ENCODE results near the gene GDF11.
A peak's percentile ranks its signal among the peaks of the same experiment; 100 is the strongest.
"Not testable (repeated sequence)": the region's sequence is repeated elsewhere in the genome, so short reads cannot be mapped to it uniquely, and the experiment has no call there.

GDF11 gene

DNA sequence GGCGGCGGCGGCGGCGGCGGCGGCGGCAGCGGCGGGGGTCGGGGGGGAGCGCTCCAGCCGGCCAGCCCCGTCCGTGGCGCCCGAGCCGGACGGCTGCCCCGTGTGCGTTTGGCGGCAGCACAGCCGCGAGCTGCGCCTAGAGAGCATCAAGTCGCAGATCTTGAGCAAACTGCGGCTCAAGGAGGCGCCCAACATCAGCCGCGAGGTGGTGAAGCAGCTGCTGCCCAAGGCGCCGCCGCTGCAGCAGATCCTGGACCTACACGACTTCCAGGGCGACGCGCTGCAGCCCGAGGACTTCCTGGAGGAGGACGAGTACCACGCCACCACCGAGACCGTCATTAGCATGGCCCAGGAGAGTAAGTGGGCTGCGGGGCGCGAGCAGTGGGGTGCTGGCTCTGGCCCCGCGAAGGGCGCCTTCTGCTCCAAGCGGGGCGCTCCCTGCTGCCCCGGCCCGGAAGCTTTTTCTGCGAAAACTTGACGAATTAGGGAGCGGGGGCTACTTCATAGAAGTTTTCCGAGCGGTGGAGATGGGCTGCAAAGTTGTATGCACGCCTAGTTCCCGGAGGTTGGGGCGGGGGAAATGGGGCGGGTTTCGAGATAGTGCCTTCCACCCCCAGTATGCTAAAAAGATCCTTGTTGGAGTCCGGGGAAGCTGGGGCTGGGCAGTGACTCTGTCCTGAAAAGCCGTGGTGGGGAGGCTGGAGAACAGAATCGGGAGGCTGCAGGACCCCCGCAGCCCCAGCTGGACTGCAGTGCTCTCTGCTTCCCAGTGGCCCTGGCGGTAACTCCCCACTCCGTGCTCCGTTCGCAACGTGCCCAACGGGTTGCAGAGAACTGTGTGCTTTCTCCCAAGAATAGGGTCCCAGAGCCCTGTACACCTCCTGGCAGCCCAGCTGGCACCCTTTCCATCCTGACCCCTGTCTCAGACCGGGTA is 751 bp downstream of the GDF11 start:
- DNase-seq = peak; percentile 48 to 59

- DNase-seq = no peak
Measured at GRCh38 chr12:55744340-55745030, 1.6 kb downstream of the GDF11 start.

DNA sequence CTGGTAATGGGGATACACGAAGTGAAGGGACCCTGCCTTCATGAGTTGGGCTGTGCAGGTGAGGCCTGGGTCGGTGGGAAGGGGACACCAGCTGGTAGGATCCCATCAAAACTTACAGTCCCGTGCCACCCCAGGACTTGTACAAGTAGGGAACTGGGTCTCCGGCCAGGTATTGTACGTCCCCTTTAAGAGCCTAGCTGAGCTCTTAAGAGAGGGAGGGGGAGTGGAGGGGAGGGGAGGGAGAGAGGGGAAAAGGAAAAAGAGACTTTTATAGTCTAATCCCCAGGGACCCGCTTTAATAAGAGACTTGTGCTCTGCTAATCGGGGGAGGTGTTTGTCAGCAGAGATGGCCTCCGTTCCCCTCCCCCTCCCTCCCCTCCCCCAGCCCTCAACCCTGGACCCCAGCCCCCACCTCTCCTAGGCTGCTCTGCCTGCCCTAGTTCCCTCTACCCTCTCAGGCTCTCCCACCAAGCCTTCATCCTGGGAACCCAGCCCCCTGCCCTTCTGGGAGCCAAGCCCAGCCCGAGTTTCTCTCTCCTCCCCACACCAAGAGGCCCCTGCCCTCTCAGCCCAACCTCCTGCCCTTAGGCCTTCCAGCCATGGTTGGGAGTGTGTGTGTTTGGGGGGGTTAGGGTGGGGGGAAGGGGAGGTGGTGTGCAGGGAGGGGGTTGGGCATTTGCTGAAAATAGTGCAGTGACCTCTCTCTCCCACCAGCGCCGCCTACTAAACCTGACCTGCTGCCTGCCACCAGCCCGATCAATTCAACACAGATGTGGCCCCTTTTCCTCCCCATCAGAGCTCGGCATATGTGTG is 2.6 kb downstream of the GDF11 start:
- DNase-seq = no peak

- no peak for DNase-seq
Measured at GRCh38 chr12:55746174-55746912, 3.4 kb downstream of the GDF11 start.

DNA sequence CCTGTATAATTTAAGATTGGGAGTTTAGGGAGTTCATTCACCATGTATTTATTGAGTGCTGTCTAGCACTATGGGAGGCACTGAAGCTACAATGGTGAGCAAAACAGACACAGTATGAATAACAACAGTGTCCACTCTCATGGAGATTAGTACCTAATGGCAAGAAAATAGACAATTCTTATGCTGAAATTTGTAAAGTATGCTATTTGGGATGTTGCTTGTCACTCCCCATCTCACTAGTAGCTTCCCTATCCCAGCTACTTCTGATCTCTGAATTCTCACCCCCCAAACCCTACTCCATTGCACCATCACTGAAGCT is 4.0 kb downstream of the GDF11 start:
- DNase-seq = no peak

DNA sequence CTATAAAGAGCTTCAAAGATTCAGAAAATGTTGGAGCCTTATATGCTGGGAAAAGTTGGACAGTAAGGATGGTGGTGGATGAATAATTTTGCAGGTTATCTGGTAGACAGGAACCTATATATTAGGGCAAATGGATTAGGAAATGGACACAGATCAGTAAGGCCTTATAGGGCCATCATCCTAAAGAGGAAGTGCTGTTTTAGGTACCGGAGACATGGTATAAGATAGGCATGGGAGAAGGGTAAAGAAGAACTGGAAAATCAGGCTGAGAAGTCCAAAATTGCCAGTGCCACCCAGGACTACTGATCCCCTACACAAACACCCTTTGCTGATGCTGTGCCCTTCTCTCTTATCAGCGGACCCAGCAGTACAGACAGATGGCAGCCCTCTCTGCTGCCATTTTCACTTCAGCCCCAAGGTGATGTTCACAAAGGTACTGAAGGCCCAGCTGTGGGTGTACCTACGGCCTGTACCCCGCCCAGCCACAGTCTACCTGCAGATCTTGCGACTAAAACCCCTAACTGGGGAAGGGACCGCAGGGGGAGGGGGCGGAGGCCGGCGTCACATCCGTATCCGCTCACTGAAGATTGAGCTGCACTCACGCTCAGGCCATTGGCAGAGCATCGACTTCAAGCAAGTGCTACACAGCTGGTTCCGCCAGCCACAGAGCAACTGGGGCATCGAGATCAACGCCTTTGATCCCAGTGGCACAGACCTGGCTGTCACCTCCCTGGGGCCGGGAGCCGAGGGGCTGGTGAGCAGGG is 5.5 kb downstream of the GDF11 start:
- DNase-seq = no peak

DNA sequence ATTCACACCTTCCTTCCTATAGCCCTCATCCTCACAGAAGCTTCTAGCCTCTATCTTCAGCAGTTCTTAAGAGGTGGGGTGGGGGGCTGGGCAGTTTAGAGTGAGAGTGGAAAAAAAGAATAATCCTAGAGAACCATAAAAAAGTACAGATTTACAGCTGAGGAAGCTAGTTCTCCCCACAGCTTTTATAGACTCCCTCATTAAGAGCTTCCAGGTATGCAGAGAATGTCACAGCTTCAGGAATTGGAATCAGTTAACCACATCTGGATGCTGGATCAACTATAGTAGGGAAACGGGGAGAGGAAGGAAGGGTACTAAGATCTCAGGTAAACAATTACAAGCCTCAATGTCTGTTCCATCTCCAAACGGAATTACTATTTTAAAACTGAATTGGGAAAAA is 12.3 kb downstream of the GDF11 start:
- no peak for DNase-seq

GRCh38 chr12:55757701-55758100 is 14.8 kb downstream of the GDF11 start:
- no peak for DNase-seq

- DNase-seq = not testable (repeated sequence)
Measured at GRCh38 chr12:55758575-55758974, 15.7 kb downstream of the GDF11 start.

DNA sequence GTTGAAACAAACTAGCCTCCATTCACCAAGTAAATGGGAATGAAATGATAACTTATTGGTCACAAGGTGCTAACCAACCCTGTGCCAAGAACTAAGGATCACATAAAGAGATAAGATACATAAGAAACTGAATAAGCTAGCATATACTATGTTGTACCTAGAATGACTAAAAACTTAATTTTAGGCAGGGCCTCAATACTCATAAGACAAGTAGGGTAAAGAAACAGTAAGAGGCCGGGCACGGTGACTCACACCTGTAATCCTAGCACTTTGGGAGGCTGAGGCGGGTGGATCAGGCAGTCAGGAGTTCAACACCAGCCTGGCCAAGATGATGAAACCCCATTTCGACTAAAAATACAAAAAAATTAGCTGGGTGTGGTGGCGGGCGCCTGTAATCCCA is 17.7 kb downstream of the GDF11 start:
- peak; percentile 38 to 53 for DNase-seq

GRCh38 chr12:55762646-55763045 is 19.7 kb downstream of the GDF11 start:
- no peak for DNase-seq

DNA sequence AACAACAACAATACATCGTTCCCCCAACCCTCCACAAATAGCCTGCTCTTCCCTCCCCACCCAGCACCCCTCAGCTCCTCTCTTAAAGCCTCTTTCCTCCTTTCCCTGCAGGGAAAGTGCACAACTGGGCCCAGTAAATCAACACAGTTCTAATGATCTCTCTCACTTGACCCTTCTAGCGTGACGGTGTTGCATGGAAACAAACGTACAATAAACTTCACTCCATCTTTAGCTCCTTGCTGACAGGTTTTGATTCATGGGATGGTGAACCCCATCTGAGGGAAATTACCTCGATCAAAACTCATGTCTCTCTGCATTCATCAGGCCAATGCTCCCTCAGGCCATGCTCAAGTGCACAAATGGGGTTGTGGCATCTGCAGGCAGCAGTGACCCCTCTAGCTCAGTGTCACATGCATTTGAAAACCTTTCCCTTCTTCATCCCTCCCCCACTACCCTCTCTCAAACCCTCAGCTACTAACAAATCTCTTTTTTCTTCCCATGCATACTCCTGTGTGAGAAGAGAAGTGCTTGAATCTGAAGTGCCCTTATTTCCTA is 22.9 kb downstream of the GDF11 start:
- DNase-seq = no peak

DNA sequence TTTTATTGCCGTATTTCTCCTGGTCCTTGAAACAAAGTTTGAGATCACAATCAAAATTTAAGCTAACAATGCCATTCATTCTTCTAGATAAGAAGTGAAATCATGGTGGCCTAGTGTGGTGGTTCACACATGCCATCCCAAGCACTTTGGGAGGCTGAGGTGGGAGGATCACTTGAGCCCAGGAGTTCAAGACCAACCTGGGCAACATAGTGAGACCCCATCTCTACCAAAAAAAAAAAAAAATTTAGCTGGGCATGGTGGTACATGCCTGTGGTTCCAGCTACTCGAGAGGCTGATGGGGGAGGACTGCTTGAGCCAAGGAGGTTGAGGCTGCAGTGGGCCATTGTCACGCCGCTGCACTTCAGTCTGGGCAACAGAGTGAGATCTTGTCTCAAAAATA is 24.2 kb downstream of the GDF11 start:
- DNase-seq = no peak

DNA sequence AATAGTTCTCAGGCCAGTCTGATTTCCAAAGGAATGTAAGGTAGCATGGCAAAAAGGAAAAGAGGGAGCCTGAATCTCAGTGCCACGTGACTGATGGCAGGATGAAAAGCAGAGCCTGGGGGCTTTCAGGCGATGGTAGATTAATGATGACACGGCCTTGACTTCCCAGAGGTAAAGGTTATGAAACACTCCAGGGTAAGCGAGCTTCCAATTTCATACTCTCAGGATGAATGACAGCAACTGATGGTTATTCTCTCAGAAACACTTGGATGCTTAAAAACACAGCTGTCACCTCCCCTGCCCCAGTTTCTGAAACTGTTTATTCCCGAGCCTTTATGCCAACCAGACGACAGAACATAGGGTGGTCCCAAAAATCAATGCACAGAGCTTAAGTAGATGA is 28.8 kb downstream of the GDF11 start:
- DNase-seq = no peak

DNA sequence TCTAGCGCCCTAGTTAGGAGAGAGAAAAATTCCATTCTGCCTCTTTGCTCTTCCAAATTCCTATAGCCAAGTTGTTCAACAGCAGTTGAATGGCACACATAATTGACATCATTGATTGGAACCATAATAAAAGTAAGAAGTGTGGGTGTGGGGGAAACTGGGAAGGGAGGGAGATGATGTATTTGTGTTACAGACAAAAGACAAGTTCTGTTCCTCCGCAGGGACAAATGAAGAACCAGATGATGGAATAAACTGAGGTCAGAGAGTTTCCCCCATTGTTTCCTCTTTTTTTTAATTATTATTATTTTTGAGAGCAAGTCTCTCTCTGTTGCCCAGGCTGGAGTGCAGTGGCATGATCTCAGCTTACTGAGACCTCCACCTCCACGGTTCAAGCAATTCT is 34.9 kb downstream of the GDF11 start:
- DNase-seq = no peak

DNA sequence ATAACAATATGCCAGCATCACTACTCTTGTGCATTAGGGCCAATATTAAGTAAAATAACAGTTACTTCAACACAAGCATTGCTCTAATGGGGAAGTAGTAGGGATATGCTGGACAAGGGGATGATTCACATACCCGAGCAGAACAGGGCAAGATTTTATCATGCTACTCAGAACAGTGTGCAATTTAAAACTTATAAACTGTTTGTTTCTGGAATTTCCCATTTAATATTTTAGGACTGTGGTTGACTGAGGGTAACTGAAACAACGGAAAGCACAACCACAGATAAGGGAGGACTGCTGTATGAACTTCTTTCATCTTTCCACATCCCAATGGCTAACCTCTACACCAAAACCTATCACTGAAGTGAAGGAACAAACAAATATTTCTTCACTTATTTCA is 37.8 kb downstream of the GDF11 start:
- no peak for DNase-seq

GRCh38 chr12:55788546-55788945 is 45.6 kb downstream of the GDF11 start:
- no peak for DNase-seq

- no peak for DNase-seq
Measured at GRCh38 chr12:55789171-55789570, 46.2 kb downstream of the GDF11 start.

GRCh38 chr12:55789893-55790292 is 47.0 kb downstream of the GDF11 start:
- DNase-seq = no peak

DNA sequence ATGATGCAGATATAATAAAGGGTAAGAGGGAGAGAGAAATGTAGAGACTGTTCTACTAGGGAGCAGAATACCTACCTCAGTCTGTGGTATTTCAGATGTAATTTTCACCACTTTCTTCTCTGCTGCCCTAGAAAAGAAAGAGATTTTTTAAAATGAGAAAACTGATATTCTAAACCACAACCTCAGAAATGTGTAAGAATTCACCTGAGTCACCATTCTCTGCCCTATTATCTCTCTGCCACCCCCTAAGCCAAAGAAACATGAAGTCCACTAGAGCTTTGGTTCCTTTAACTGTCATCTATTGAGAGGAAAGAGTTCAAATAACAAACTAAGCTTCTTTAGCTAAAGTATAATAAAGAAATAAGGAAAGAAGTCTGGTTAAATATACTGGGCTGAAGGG is 53.0 kb downstream of the GDF11 start:
- DNase-seq = no peak

- no peak for DNase-seq
Measured at GRCh38 chr12:55797068-55797467, 54.1 kb downstream of the GDF11 start.

- DNase-seq = no peak
Measured at GRCh38 chr12:55797550-55797949, 54.6 kb downstream of the GDF11 start.

Measured in stimulated activated CD4-positive, alpha-beta T cell treated with anti-CD3 and anti-CD28 coated beads, Interleukin-2, amount 100 ng/mL, for 24 hours (primary cell).